Hematopoietic multipotent progenitor cell (in vitro differentiated cells): Measurements from ENCODE around the gene IL4R. TPM values are rescaled to one million over a fixed set of nuclear protein-coding genes. Genes with fewer than 3 reads are reported as not detected.

Experiments used
- DNase-seq, 3 donors: peaks; one replicate each; pipeline ENCODE4 v3.0.0-alpha.2; 2011 to 2015; ENCODE audit warnings: low read depth in 2 of 3, low spot score in 2 of 3
- total RNA-seq: library from RNA; depleted of rRNA; stranded (reverse); fragments of >200 nt; gene quantifications from one replicate; pipeline ENCODE4 v1.2.3, GENCODE V29; 2012

The IL4R gene
- total RNA-seq, 1 donor: 20.5 TPM

DNA sequence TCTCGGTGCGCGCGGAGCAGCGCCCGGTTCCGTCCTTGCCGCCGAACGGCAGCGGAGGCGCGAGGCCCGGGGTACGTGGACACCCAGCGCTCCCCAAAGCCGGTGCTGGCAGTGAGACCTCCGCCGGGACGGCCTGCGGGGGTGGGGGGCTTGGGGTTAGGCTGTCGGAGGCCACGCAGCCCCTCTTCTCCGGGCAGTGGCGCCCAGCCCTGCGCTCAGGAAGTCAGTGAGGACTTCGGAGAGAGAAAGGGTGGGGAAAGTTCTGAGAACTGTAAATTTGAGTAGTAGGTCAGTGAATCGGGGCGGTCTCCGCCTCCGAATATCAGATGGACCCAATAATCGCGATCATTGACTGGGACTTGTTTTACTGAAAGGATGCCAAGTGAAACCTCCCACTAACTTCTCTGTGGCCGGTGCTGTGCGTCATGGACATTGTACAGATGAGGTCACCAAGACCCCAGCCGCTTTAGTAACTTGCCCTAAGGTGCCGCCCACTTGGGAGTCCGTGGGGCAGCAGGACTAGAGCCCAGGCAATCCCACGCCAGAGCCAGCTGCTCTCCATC is 468 bp downstream of the IL4R start:
- DNase-seq: peak in 2 of 3 donors; percentile 54 to 60

DNA sequence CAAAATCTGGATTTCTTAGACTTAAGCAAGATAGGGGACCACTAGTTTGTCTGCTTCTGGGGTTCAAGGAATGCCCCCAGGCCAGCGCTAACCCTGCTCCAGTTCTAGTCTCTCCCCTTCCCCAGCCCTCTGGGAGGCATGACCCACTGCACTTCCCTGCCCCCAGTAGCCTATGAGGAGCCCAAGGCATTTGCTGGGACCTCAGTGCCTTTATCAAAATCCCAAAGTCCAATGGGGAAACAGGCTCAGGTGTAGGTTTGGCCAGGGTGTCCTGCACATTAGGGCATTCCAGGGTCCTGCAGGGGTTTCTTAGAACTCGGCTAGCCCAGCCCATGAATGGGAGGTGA is 1.2 kb downstream of the IL4R start:
- no peak for DNase-seq

DNA sequence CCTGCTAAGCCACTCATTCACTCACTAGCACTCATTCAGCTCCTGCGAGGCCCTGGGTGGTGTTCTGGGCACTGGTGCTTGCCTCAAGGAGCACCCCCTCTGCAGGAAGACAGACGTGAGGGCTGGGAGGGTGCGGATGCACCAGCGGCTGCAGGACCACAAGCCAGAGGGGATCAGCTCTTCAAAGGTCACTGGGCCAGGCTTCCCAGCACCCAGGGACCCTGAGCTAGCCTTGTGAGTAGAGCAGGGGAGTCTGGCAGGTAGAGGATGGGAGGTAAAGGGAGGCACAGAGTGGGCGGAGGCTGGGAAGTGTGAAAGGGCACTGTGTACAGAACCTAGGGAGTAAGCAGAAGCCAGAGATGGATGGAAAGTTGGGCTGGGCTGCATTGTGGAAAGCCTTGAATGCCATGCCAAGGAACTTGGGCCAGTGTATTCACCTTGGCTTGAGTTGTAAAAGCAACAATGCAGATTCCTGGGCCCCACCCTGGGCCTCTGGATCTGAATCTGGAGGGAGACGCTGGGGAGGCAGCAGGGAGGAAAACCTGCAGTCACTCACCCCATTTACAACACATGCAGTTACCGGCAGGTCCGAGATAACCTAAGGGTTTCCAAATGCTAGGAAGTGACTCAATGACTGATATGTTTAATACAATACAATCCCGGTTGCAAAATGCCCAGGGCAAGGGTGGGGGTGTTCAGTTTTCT is 1.7 kb downstream of the IL4R start:
- no peak for DNase-seq

DNA sequence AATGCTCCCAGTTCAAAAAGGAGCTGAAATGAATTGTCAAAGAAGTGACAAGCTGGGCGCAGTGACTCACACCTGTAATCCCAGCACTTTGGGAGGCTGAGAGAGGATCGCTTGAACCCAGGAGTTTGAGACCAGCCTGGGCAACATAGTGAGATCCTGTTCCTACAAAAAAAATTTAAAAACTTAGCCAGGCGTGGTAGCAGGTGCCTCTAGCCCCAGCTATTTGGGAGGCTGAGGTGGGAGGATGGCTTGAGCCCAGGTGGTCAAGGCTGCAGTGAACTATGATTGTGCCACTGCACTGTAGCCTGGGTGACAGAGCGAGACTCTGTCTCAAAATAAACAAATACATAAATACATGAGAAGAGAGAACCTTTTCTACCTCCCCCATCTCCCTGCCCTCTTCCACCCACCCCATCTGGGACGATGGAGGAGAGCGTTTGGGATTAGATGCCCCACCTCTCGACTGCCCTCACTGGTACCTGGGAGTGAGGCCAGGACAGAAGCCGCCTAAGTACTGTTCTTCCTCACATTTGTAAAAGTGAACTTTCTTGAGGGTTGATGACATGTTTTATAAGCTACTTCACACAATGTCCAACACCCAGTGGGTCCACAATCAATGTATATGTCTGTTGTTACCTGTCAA is 2.4 kb downstream of the IL4R start:
- DNase-seq: no peak

DNA sequence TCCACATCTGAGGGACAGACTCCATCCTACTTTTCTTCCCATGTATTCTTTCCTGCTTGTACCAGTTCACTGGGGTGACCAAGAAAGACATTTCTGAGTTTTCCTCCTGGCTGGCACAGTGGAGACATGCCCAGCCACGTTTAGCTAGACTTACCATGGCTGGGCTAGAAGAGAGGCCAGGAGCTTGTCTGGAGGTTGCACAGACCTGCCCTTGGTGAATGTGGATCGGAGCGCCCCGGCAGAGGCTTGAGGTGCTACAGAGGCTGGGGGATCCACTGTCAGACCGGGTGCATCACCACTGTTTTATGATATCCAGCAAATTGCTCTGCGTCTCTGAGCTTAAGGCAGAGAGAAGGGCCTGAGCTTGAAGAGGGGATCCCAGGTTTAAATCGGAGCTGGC is 3.5 kb downstream of the IL4R start:
- DNase-seq: no peak

DNA sequence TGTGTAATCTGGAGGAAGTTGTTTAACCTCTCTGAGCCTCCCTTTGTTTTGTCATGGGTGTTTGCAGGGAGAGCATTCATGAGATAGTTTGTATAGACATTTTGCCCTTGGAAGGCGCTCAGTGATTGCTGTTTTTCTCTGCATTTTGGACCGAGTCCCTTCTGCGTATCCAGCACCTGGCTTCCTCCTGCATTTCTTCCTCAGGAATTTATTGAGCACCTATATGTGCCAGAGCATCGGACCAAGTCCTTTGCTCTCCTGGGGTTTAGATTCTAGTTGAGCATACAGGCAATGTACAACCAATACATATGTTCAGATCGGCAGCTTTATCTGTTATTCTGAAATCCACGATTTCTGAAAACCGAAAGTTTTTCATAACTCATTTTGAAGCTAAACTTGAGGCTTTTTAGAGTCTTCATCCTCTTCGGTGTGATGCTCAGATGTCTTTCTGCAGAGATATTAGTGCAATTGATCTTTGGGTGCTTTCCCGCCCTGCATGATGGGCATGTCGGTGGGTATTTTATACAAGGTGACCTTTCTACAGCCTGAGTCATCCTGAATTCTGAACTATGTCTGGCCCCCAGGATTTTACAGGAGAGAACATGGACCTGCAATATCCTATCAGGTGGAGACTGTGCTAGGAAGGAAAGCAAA is 4.1 kb downstream of the IL4R start:
- no peak for DNase-seq

DNA sequence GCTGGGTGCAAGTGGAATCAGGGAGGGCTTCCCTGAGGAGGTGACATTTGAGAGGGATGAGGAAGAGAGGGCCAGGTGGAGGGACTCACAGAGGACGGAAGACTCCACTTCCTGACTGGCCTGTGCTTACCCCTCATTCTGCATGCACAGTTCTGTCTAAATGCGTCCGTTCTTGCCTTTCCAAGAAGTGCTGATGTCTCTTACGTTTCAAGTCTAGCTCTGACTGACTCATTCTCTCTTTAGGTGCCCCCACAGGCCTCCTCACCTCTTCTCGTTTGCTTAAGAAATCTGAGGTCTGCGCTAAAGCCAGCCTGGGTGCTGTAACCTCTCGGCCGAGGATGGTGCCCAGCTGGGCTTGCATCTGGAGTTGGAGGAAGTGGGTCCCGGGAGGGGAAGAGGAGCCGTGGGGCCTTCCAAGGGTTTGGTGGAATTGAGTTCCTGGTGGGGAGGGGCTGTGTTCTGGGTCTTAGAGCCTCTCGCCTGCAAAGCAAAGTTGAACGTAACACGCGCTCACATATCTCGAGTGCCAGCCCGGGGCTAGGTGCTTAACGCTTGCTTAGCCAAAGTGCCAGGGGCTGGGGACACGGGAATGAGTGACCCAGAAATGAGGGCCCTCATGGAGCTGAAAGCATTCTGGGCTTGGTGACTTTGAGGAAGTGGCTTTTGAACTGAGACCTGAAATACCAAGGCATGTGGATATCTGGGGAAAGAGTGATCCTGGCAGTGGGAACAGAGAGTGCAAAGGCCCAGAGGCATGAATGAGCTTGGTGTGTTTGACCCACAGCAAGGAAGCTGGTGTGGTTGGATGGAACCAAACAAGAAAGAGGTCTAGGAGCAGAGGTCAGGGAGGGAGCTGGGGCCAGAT is 4.8 kb downstream of the IL4R start:
- peak in 2 of 3 donors; percentile 53 to 65 for DNase-seq

DNA sequence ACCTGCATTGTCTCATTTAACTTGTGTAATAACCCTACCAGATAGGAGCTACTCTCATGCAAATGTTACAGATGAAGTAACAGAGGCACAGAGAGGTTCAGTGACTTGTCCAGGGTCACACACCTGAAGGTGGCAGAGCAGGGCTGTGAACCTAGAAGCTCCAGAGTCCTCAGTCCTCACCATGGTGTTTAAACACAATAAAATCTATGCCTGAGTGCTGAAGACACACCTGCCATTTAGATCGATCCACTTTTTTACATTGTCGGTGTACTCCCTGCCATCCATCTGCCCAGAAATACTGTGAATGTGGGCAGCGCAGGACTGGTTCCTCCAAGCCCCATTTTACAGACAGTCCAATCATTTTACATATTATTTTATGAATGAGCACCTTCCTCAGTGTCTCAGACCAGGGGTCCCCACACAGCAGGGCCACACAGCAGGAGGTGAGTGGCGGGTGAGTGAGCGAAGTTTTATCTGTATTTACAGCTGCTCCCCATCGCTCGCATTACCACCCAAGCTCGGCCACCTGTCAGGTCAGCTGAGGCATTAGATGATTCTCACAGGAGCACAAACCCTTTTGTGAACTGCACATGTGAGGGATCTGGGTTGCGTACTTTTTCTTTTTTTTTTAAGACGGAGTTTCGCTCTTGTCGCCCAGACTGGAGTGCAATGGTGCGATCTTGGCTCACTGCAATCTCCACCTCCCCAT is 5.6 kb downstream of the IL4R start:
- DNase-seq: no peak

DNA sequence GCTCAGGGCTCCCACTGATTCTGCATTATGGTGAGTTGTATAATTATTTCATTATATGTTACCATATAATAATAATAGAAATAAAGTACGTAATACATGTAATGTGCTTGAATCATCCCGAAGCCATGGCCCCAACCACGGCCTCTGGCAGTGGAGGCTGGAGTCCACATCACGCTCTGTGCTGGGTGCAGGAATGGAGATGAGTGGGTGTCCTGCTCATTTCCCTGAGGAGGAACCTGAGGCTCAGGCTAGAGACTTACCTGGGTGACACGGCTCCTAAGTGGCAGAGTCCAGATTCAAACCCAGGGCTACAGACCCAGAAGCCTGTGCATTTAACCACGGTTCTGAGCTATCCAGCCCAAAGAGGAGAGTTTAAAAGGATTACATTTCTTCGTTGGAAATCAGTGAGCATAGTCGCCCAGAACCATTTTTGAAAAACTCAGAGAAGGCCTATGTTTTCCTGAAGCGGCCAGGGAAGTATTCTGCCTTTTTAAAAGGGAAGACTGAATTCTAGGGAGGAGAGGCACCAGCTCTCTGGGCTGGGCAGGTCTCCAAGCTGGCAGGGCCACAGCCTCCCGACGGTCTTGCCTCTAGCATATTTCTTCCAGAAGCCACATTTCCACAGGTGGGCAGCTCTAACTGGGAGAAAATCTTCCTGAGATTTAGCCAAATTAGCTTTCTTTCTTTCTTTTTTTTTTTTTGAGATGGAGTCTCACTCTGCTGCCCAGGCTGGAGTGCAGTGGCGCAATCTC is 6.7 kb downstream of the IL4R start:
- DNase-seq: no peak

DNA sequence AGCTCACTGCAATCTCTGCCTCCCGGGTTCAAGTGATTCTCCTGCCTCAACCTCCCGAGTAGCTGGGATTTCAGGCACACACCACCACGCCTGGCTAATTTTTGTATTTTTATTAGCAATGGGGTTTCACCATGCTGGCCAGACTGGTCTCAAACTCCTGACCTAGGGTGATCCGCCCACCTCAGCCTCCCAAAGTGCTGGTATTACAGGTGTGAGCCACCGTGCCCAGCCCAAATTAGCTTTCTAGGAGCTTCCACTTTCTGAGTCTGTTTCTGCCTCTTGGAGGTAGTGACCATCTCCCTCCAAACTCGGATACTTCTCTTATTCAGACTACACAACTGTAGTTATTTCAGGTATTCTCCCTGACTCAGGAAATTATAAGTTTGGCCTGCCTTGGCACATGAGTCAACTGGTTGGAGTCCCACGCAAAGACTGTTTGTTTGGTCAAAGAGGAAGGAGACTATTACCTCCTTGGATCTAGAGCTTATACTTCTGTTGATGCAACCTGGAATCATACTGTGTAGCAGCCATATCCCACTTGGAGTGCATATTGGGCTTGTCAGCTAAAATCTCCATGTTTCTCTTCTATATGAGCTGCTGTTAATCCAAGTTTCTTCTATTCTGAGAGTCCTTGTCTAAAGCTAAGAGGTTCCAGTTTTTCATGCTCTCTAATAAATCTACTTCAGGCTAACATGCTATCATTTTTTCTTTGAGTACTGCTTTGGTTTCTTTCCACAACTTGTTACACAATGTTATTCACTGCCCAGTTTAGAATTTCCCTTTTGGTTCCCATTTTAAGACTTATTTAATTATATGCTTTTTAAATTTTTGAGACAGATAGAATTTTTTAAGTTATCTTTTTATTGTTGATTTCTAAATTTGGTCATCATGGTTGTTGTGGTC is 7.5 kb downstream of the IL4R start:
- no peak for DNase-seq

DNA sequence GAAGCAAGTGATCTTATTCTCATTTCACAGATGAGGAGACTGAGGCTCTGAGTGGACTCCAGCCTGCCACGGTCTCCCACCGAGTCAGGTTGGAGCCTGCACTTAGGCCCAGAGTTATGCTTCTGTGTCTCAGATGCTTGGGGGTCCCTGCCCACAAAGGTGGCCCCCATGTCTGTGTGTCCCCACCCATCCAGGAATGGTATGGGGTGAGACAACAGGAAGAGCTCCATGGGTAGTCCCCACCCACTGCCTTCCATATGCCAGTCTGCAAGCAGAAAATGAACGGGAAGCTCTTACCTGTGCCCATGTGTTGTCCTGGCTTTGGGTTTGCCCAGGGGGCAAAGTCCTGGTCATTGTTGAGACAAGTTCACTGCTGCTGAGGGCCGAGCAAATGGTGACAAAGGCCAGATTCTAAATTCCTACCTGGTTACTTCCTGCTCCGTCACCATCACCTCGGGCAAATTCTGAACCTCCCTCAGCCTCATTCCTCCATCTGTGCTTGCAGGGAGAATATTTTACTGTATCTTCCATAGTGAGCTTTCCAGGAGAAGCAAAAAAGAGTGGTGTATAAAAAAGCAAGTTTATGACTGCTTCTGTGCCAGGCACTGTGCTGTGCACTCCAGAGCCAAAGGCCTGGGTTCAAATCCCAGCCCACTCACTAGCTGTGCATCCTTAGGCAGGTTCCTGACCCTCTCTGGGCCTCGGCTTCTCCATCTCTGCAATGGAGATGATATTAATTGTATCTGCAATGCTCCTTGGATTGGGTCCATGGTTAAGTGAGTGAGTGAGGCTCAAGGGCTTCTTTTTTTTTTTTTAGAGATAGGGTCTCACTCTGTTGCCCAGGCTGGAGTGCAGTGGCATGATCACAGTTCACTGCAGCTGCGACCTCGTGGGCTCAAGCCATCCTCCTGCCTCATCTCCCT is 9.3 kb downstream of the IL4R start:
- DNase-seq: no peak

DNA sequence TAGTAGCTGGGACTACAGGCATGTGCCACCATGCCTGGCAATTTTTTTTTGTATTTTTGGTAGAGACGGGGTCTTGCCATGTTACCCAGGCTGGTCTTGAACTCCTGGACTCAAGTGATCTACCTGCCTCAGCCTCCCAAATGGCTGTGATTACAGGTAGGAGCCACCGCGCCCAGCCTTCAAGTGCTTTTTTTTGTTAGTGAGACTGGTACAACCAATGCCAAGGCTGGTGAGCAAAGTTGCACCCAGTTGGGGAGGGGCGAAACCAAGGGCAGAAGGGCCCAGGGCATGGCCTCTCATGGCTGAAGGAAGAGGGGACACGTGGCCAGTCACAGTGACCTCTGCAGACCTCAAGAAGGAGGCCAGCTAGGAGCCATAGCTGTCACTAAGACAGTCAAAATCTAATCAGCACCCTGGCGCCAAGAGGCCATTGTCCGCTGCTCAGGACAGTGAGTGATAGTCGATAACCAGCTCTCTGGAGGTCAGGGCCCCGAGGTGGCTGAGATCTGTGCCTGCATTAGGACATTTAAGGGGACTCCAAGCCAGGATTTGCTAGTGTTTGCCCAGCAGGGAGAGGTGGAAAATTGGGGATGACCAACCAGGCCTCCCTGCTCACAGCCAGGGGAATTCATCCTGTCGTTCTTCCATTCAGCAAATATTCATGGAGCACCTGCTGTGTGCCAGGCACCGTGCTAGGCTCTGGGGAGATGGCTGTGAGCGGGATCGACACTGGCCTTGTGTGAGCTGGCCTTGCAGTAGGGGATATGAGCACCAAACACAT is 10.2 kb downstream of the IL4R start:
- no peak for DNase-seq

DNA sequence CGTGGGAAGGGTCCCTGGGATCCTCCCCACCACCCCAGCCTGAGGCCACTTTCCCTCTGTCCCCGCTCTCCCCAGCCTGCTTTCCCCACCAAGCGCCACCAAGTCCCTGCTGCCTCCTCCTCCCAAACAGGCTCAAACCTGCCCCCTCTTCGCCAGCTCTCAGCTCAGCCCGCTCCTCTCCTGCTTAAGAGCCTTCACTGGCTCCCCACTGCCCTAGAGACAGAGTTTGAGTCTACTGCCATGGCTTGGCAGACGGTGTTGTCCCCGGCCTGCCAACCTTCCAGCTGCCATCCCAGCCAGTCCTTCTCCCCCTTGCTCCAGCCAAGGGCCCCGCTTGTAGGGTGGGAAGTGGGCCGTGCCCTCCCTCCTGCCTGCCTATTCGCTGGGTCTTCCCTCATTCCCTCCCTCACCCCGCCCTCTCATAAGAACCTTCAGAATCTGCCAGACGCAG is 11.1 kb downstream of the IL4R start:
- no peak for DNase-seq

DNA sequence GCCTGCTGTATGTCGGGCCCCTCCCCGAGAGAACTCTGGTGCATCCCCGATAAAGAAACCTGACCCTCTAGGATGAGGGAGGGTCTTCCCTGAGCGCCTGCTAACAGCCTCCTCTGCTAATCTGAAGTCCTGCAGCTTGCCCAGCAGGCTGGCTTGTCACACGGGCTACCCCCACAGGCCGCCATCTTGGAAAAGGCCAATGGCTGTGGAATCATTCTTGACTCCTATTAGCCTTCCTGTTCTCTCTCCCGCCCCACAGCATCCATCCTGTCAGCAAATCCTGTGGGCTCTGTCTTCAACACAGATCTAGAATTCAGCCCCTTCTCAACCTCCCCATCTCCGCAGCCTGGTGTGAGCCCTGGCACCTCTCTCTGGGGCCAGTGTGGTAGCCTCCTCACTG is 12.0 kb downstream of the IL4R start:
- DNase-seq: no peak

DNA sequence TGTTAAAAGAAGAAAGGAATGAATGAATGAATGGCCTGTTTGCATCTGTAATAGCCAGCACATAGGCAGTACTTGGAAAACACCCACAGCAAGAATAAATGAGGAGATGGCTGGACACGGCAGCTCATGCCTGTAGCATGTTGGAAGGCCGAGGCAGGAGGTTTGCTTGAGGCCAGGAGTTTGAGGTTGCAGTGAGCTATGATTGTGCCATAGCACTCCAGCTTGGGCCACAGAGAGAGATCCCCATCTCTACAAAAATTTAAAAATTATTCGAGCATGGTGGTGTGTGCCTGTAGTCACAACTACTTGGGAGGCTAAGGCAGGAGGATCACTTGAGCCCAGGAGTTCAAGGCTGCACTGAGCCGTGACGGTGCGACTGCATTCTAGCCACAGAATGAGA is 12.5 kb downstream of the IL4R start:
- no peak for DNase-seq

DNA sequence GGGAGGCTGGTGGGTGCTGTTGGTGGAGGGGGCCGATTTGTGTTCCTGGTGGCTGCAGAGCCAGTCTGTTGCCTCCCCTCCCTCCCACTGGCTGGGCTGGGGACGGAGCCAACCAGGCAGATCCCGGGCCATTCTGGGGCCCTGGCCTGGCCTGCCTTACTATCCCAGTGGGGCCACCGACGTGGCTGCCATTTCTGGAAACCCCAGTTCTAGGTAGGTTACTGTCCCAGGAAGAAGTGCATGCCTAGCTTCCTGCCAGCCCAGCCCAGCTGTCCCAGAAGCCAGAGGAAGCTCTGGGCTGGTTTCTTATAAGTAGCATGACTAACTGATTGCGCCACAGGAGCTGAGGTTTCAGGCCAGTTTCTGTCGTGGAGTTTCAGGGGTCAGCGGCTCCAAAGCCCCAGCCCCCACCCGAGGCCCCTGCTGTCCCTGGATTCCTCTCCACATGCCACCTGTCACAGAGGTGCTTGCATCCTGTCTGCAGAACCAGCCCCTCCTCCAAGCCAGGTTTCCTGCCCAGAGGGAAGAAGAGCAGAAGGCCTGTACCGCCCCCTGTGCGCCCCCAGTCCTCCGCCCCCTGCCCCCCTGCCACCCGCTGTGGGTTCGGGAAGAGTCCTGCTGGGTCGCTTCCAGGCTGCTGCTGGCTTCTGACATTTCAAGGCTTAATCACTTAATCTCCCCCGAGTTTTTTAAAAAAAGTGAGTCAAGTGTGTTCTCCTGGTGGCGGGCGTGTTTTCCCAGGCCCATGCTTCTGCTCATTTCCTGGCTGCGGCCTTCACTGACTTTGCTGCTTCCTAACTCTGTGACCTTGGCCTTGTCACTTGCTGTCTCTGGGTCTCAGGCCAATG is 13.2 kb downstream of the IL4R start:
- peak in 2 of 3 donors; percentile 68 to 72 for DNase-seq
